A204.1 (cell line): ENCODE measurements around the gene SIRPA.
"Not testable (repeated sequence)": the region's sequence is repeated elsewhere in the genome, so short reads cannot be mapped to it uniquely, and the experiment has no call there.

Source experiments
- FAIRE-seq: peaks from 2 replicates; lab custom pipeline; 2012; peaks lifted over from hg19 to GRCh38; lab: Jason Lieb, UNC

Gene SIRPA

DNA sequence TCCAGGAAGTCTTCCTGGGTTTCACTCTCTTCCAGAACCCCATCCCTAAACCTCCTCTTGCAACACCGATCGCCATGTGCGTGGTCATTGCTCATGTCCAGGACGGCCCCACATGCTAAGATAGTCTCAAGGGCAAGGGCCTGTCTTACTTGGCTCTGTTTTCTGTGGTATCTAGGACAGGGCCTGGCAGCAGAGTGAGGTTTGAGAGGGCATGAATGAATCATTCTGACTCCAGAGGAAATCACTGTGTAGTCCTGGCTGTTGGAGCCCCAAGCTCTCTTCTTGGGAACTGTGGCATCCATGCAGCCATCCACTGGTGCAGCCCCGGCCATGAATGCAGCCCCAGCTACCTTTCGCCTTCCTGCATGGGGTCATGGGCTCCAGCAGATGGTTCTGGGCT lies 12.4 kb downstream of the SIRPA start:
- FAIRE-seq = no peak

GRCh38 chr20:1908191-1908590 lies 13.0 kb downstream of the SIRPA start:
- FAIRE-seq = no peak

DNA sequence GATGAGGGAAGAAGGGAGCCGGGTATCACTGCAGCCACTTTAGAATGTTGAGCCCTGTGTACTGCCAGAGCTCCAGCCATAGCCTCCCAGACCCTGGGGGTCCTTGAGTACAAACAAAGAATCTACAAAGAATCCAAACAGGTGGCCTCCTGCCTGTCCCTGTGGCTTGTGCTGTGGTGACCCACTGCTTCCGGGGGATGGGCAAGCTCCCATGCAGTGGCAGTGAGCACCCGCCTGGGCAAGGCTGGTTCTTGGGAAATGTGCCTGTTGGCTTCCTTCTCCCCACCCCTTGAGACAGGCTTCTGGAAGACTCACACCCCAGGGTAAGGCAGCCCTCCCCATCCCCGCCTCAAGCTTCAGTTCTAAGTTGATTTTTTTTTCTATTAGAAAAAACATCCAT lies 13.9 kb downstream of the SIRPA start:
- FAIRE-seq = no peak

- FAIRE-seq = no peak
Measured at GRCh38 chr20:1911536-1911935, 16.3 kb downstream of the SIRPA start.

- no peak for FAIRE-seq
Measured at GRCh38 chr20:1912053-1912452, 16.8 kb downstream of the SIRPA start.

- no peak for FAIRE-seq
Measured at GRCh38 chr20:1912646-1913045, 17.4 kb downstream of the SIRPA start.

GRCh38 chr20:1915233-1915632 lies 20.0 kb downstream of the SIRPA start:
- not testable (repeated sequence) for FAIRE-seq

- no peak for FAIRE-seq
Measured at GRCh38 chr20:1915725-1916124, 20.5 kb downstream of the SIRPA start.

DNA sequence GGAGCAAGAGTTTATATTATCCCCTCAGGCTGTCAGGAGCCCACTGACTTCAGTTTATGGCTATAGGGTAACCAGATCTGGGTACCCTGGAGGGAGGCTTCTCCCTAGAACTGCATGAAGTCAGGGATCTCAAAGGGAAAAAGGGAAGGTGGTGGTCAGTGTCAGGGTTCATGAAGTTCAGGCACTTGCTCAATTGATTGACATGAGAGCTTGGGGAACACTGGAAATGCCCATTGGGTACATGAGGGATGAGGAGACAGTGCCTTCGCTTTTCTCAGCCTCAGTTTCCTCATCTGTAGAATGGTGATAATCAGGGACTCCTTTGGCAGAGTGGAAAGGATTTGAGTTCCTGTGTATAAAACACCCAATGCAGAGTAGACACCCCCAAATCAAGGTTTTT lies 22.6 kb downstream of the SIRPA start:
- no peak for FAIRE-seq

DNA sequence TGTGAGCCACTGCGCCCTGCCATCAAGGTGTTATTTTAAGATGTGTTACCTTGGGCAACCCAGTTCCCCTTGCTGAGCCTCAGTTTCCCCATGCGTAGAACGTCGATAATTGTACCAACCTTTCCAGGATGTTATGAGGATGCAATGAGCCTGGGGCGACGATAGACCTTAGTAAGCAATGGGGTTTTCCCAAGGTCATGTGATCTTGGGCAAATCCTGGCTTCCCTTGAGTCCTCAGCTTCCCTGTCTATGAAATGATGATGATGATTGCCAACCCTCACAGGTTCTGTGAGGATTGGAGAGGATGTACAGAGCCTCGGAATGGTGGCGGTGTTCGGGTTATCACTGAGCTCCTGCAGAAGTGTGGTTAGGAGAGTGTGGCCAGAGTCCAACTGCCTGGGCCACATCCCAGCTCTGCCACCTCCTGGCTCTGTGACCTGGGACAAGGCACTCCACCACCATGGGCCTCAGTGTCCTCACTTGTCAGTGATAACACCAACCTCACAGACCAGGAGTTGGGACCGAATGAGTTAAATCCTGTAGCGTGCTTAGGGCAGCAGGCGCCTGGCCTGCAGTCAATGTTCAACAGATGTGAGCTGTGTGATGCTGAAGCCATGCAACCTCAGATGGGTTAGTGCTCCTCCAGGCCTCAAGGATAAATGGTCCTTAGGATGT lies 23.4 kb downstream of the SIRPA start:
- no peak for FAIRE-seq

DNA sequence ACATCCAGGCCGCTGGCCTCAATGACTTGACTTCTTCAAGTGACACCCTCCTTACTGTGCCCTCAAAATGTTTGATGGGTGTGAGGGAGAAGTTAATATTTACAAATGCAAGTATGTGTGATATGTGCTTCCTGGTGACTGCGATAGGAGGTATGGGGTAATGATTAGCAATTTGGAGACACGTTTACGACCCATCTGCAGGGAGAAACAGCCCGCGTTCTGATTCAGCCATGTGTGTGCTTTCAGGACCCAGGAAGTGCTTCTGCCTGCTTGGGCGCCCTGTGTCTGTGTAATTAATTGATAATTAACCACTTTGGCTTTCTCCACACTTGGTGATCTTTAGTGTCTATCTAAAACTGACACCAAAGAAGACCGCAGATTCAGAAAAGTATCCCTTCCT lies 25.0 kb downstream of the SIRPA start:
- FAIRE-seq = no peak

- FAIRE-seq = no peak
Measured at GRCh38 chr20:1920826-1921225, 25.6 kb downstream of the SIRPA start.

DNA sequence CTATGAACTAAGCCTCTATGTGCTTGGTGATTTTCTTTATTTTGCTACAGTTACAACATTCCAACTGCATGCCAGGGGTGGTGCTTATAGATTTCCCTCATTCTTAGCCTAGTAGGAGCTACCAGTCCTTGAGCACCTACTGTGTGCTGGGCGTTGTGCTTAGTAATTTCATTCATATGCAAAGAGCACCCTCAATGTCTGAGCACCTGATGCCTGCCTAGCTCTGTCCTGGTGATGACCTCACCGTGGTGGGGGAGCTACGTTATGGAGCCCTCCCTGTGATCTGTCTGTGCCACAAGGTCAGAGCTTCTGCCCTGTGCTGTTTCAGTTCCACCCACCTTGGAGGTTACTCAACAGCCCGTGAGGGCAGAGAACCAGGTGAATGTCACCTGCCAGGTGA lies 26.8 kb downstream of the SIRPA start:
- FAIRE-seq = not testable (repeated sequence)

DNA sequence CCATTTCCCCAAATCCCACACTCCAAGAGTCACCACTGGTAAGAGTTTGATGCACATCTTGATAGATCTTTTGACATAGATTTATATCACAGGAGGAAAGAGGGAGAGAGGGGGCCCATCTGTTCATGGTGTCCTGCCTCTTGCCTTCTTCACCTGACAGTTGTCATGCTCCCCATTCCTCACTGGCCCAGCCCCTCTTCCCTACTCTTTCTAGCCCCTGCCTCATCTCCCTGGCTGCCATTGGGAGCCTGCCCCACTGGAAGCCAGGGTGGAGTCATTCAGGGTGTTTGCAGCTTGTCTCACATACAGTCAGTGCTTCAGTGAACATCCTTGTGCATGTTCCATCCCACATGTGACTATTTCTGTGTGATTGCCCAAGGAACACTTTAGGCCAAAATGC lies 27.6 kb downstream of the SIRPA start:
- FAIRE-seq = no peak

DNA sequence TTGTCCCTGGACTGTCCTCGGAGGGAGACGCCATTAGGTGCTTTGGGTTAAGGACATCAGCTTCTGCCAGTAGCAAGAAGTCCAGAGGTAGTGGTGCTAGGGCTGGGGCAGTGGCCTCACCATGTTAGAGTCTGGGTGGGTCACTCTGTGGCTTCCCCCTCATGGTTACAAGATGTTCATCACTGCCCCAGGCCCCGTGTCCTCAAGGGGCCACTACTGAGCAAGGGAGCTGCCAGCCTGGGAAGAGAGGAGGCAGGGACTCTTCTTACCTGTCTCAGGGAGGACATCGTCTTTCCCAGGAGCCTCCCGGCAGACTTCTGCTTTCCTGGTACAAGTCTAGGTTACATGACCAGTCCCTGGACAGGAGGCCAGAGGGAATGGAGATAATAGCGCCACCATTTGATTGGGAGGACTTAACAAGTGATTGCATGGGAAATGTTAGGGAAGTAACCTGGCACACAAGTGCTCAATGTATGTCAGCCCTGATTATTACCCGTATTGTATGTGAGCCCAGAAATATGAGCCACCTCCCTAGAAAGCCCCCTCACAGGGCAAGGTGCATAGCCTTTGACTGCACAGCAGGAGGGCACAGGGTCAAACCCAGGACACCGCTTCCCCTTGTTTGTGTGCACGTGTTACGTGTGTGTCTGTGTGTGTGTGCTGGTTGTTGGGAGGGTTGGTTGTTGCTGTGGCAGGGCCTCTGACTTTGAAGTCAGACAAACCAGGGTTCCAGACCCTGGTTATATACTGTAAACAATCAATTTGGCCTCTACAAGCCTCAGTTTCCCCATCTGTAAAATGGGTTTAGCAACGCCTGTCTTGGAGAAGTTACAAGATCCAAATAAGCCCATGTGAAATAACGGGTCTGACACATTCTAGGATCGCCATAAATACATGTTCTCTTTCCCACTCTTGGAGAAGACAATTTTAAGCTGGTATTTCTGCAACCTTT lies 30.0 kb downstream of the SIRPA start:
- no peak for FAIRE-seq

GRCh38 chr20:1926237-1926636 lies 31.0 kb downstream of the SIRPA start:
- FAIRE-seq = no peak

GRCh38 chr20:1927217-1927616 lies 32.0 kb downstream of the SIRPA start:
- FAIRE-seq = no peak

GRCh38 chr20:1928154-1928553 lies 32.9 kb downstream of the SIRPA start:
- no peak for FAIRE-seq

- no peak for FAIRE-seq
Measured at GRCh38 chr20:1928782-1929181, 33.6 kb downstream of the SIRPA start.

DNA sequence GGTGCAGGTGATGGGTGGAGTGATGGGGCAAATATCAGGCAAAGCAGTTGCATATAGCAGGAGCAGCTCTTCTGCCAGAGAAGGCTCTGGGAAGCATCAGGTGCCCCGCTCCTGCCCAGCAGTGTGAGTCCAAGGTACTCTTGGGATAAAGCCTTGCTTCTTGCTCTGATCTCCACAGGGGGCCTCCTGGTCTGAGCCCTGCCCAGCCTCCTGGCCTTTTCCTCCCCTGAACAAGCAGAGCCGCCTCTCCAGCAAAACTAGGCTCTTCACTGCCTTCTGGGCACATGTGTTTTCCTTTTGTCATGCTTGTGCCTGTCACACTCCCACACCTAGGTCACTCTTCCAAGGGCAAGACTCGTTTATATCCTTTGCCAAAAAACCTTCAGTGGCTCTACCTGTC lies 34.3 kb downstream of the SIRPA start:
- FAIRE-seq = no peak

GRCh38 chr20:1930165-1930564 lies 35.0 kb downstream of the SIRPA start:
- FAIRE-seq = no peak

- FAIRE-seq = no peak
Measured at GRCh38 chr20:1931830-1932229, 36.6 kb downstream of the SIRPA start.

GRCh38 chr20:1932971-1933370 lies 37.8 kb downstream of the SIRPA start:
- no peak for FAIRE-seq

GRCh38 chr20:1933465-1933870 lies 38.3 kb downstream of the SIRPA start:
- FAIRE-seq = no peak
